NCI-H1092 treated with DMSO at 0.1 percent for 48 hours (cell line): ENCODE data around the gene ABCA12.
A peak's percentile ranks its signal among the peaks of the same experiment; 100 is the strongest.

Source experiments
- DNase-seq: peaks from one replicate; lab custom pipeline; 2025; lab: John Stamatoyannopoulos, UW

Gene ABCA12

GRCh38 chr2:215036314-215036713, 102.1 kb downstream of the ABCA12 start:
- DNase-seq = no peak

DNA sequence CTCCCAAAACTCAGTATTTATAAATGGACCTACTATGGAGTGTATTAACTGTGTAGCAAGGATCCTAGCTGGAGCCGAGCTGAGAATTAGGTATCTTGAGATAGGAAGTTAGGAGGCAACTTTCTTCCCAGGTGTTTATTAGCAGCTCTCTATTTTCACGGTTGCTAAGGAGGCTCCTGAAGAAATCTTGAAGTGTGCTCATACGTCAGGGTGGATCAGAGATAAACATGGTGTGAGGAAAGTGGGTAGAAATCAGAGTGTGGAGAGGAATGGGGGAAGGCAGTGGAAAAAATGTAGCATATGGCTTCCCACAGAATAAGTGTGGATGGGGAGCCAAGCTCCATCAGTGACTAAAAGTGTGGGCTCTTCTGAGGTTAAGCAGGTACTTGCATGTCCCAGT, 104.3 kb downstream of the ABCA12 start:
- DNase-seq = no peak

DNA sequence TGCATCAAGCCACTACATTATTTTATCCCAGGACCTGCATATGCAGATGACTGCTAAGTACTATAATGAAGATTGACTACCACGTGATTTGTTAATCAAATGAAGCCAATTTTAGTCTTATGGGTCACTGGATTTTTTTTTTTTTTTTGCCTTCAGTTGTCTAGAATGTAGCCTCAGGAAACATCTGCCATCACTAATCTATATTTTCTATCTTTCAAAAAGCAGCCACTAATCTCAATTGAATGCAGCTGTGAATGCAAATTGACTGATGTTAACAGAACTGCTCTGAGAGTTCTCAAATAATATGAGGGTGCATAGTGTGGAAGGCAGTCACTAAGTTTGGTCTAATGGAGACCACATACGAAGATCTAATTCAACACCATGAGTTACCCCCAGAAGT, 106.3 kb downstream of the ABCA12 start:
- no peak for DNase-seq

DNA sequence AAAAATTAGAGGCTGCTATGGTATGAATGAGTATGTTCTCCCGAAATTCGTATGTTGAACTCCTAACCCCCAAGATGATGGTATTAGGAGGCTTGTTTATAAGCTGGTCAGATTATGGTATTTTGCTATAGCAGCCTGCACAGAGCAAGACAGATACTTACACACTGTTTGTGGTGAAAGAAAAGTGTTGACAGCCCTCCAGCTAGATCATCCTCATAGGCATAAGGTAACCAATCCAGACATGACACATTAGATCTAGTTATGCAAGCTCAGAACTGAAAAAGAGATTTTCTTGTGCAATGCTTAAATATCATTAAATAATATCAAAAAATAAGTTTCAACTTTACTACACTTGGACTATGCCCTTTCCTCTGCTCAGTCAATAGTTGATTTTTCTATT, 107.1 kb downstream of the ABCA12 start:
- no peak for DNase-seq

GRCh38 chr2:215029936-215030335, 108.5 kb downstream of the ABCA12 start:
- DNase-seq = no peak

DNA sequence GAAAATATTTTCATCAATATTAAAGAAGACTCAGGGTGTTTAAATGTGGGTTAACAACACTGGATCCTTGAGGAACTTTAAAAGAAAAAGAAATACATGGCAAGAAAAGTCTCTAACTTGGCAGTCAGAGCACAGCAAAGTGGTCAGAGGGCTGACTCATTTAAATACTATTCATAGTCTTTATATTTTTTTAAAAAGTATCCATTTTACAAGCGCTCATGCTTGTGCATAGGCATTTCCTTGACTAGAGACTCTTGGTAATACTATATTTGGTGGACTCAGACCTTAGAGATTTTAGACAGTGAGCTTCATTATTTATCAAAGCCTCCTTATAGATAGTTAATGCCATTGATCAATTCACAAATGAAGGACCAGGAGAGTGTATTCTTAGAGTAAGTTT, 110.2 kb downstream of the ABCA12 start:
- DNase-seq = no peak

GRCh38 chr2:215027779-215028178, 110.6 kb downstream of the ABCA12 start:
- DNase-seq = no peak

- no peak for DNase-seq
Measured at GRCh38 chr2:215022910-215023309, 115.5 kb downstream of the ABCA12 start.

GRCh38 chr2:215022418-215022817, 116.0 kb downstream of the ABCA12 start:
- DNase-seq = no peak

DNA sequence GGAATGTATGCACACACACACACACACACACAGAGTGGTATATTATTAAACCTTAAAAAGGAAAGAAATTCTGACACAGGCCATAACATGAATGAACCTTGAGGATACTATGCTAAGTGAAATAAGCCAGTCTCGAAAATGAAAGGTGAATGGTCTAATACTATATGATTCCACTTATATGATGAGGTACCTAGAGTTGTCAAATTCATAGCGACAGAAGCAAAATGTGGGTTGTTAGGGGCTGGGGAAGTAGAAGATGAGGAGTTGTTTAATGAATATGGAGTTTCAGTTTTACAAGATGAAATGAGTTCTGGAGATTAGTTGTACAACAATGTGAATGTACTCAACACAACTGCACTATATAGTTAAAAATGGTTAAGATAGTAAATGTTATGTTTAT, 118.1 kb downstream of the ABCA12 start:
- DNase-seq = no peak

DNA sequence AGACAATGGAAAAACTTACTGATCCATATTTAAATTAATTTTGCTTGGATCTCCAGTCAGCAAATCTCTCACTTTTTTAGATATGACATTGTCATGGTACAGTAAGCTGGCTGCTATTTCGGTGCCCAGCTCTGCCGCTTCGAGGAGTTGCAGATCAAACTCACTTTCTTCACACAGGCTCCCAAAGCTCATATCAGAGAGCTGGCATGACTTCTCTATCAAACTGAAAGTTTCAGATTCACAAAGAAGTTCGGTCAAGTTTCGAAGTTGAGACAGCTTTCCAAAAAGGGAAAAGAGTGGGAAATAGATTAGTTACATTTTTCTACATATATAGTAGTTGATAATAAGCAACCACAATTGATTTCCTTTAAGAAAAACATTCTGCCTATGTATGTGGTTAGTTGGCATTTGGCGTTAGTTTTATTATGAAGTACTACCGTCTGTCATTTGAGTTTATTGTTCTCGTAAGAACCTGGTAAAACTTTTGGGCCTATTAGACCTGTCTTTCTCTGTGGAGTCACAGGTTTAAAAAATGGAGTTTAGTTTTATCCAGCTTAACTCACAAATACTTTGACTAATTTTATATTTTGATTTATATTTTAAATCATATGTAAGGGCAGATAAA, 118.8 kb downstream of the ABCA12 start:
- DNase-seq = no peak

DNA sequence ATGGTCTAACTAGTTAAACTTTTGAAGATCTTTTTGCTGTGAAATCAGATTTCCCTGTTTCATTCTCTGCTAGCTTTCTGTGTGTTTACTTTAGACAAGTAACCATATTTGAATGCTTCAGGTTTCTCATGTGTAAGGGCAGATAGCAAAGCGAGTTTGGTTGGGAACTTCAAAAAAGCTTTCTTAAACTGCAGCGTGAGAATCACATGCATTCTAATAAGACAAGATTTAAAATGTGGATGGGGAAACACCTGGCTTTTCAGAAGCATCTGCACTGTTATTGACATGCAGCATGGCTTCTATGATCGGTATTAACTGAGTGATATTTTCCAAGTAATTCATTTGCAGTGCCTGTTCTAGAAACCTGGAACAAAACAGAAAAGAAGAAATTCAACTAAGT, 119.3 kb downstream of the ABCA12 start:
- no peak for DNase-seq

- no peak for DNase-seq
Measured at GRCh38 chr2:215015421-215015820, 123.0 kb downstream of the ABCA12 start.

DNA sequence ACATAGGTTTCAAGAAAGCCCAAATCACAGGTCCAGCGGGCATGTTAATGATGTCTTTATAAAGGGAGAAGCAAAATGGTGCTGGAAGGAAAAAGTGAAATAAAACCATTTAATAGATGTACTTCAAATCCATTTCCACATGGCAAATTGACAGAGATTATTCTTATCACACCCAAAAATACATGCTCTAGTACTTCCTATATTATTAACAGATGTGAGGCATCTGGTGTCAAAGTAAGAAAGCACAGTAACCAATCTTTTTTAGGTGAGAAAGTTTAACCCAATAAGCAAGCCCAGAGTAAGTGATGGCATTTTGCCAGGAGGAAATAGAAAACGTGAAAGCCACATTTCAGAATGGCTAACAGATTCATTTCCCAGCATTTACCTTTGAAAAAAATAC, 128.0 kb downstream of the ABCA12 start:
- DNase-seq = no peak

DNA sequence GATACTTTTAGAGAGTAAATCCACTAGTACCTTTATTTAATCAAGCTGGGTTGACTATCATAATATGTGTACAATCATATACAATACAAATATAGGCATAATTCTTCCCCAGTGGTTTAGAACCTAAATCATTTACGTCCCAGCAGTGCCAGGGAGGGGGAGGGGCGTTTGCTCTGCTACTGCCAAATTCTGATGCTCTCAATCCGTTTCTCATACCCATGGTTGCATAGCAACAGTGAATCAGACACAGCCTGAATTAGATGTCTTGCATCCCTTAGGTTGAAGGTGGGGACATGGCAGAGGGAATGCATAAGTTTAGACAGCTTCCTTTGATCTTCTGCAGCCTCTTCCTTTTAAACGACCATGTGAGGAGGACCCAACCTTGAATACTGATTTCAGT, 135.4 kb downstream of the ABCA12 start:
- DNase-seq = no peak

- peak; percentile 6 for DNase-seq
Measured at GRCh38 chr2:215002500-215002899, 135.9 kb downstream of the ABCA12 start.

- no peak for DNase-seq
Measured at GRCh38 chr2:215000721-215001120, 137.7 kb downstream of the ABCA12 start.

DNA sequence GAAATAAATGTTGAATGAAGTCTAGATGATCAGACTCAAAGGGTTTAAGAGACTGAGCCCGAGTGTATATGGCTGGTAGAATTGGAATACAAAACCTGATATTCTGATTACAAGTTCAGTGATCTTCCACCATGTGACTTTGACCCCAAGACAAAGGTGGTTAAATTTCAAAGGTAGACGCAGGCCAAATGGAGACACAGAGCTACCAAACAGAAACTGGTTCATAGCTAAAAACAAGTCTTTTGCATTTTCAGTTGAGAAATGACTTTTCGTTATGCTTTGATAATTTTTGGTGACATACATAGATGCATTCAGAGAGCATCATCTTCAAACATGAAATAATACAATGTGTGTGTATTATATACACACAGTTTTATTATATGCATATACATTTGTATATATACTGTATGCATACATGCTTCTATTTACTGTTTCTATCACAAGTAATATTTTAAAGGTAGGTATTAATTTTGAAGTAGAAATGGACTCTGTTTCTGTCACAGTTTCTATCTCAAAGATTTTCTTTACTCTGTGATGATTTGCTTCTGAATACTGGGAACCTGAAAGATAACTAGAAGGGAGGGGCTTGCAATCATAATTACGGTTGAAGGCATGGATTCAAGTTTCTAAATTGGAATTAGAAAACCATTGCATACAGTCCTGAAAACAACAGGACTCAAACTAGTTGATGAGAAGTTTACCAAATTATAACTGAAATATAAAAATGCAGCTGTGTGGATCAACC, 142.3 kb downstream of the ABCA12 start:
- no peak for DNase-seq

- DNase-seq = no peak
Measured at GRCh38 chr2:214995409-214995808, 143.0 kb downstream of the ABCA12 start.

DNA sequence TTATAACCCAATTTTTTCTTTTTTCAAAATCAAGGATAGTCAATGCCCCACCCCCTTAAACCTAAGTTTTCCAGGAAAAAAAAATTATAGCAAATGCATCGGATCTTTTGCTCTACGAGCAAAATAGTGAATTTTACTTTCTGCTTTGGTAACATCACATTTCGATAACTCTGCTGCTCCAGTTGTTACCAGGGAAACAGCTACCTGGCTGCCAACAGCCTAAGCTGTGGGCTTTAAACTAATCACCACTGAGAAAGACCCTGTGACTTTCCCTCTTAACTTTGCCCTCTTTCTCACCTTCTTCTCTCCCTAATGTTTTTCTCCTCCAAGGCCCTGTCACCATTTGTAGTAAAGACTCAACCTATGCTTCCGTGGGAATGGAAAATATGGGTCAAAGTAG, 145.5 kb downstream of the ABCA12 start:
- no peak for DNase-seq

DNA sequence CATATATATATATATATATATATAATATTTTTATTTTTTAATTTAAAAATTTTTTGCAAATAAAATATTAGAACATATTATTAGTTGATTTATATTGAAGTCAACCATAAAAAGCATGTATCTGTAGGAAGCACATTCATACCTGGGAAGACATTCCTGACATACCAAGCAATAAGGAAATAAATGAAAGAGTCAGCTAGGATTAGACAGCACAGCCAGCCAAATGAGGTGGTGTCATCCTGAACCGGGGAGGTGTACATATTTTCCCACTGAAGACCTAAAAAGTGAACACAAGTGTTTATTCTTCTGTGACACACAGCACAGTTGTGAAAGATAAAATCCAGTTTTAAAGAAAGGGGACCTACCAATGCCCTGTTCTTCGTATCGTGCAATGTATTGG, 149.2 kb downstream of the ABCA12 start:
- no peak for DNase-seq

DNA sequence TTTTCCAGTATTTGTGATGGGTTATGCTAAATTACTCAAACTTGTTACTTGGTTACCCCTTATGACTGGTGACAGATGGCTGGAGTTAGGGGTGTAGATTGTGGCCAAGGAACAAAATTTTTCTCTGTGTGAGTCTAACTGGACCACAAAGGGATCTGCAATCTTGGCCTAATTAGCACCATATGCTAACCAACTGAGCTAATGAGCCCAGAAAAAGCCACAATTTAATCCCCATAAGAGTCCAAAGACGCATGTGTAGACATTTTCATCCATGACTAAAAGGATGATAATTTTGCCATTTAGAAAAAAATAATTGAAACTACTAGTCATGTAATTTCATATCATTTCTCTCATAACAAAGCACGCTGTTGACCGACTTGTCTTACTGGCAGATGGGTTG, 151.2 kb downstream of the ABCA12 start:
- no peak for DNase-seq

- DNase-seq = no peak
Measured at GRCh38 chr2:214985619-214986018, 152.8 kb downstream of the ABCA12 start.

- no peak for DNase-seq
Measured at GRCh38 chr2:214966420-214966819, 172.0 kb downstream of the ABCA12 start.
